Activated CD8-positive, alpha-beta memory T cell treated with anti-CD3 and anti-CD28 coated beads for 36 hours (primary cell): ENCODE data around the gene SRCIN1. TPM values are rescaled to one million over a fixed set of nuclear protein-coding genes. Genes with fewer than 3 reads are reported as not detected.
"Not testable (repeated sequence)": the region's sequence is repeated elsewhere in the genome, so short reads cannot be mapped to it uniquely, and the experiment has no call there.

Source experiments
- CTCF ChIA-PET: fragments of 350-600 bp; sonication (Branson Sonifier 250); formaldehyde crosslinking; loops from one replicate; lab custom pipeline; 2021; ENCODE audit warnings: antibody characterized with exemption; lab: Charles Lee
- POLR2A ChIA-PET: fragments of 350-600 bp; sonication (Branson Sonifier 250); formaldehyde crosslinking; loops from one replicate; lab custom pipeline; 2021; ENCODE audit warnings: antibody characterized with exemption; lab: Charles Lee
- total RNA-seq, 2 experiments: library from RNA; stranded (reverse); gene quantifications; one replicate each; pipeline ENCODE4 v1.2.3, GENCODE V29; 2021

Gene SRCIN1
- total RNA-seq, 2 experiments from 2014 or later: 0.06 to 0.15 TPM

DNA sequence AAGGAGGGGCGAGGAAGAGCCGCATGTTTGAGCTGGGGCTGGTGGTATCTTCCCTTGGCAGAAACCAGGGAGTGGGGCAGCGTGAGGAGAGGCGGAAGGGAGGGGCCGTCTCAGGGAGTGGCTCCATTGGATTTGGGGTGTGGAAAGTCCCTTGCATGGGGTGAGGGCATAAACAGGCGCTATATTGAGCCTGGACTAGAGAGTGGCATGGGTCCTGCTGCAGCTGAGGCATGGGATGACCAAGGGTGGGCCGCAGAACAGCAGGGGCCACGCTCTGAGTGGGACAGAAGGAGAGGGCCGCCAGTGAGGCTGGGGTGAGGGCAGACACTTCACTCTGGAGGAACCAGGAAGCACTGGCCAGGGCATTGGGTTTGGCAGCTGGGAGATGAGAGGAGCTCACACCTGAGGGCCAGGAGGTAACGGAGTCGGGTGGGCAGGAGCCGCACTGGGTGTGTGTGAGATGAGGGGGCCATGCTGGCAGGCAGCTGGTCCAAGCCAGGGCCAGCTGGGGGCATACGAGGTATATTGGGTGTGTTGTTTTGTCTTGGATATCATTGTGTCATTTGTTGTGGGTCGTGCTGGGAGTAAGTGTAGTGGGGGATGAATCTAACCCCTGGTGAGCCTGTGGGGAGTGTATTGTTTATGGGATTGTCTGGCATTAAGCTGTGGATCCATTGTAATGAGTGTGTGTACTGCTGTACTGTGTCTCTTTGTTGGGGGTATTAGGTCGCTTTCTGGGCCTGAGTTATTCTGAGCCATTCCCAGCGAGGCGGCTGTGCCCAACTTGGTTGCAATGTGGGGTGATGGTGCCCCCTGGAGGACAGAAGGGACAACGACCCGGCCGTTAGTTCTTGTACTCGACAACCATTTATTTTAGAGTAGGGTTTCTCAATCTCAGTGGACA is 121.3 kb downstream of the SRCIN1 start:
- CTCF ChIA-PET: interaction anchor here (1.0 to 1.2 kb wide), 2 partner anchors 36 to 70 kb away, joined by 3 read pairs; no protein-coding TSS in a partner anchor
- POLR2A ChIA-PET: not testable (repeated sequence)

DNA sequence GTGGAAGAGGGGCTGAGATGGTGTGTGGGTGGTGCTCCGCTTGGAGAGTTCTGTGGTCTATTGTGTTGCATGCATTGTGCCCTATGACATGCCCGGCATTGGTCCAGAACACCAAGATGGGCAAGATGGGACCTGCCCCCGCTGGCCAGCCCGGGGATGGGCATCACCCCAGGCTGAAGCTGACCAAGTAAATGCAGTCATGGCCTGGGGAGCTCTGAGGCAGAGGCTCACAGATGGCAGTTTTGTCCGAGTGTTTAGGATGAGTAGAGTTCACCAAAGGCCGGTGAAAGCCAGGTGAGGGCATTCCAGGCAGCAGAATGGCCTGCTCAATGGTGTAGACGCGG is 123.1 kb downstream of the SRCIN1 start:
- CTCF ChIA-PET: interaction anchor here (1.2 to 1.6 kb wide), 2 partner anchors 21 to 58 kb away, joined by 3 read pairs; no protein-coding TSS in a partner anchor
- POLR2A ChIA-PET: not testable (repeated sequence)

DNA sequence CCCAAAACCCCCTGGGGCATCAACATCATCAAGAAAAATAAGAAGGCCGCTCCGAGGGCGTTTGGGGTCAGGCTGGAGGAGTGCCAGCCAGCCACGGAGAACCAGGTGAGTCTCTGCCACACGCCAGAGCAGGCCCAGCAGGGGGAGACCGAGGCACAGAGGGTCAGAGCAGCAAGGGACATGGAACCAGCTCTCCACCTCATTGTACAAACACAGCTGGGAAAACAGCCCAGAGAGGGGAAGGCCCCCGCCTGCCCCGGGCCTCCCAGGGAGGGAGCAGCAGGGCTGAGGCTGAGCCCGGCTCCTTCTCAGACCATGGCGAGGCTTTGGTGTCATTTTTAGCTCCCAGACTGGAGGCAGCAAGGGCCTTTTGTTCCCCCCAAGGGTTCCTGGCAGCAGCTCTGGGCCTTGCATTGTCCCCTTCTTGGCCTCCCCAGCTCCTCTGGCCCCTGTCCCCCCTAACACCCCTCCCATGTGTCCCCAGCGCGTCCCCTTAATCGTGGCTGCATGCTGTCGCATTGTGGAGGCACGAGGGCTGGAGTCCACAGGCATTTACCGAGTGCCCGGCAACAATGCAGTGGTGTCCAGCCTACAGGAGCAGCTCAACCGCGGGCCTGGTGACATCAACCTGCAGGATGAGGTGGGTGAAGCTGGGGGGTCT is 123.6 kb downstream of the SRCIN1 start:
- CTCF ChIA-PET: interaction anchor here (1.2 to 1.6 kb wide), 2 partner anchors 20 to 58 kb away, joined by 3 read pairs; no protein-coding TSS in a partner anchor
- POLR2A ChIA-PET: not testable (repeated sequence)

Other genes with a start within 250 kb of the SRCIN1 start
- gene ARHGAP23, start 177.5 kb downstream of the SRCIN1 start, total RNA-seq: under 1 TPM; 0.13 to 0.27 TPM
- 10 to 100 TPM; 56.1 to 56.7 TPM for gene EPOP, start 69.0 kb upstream of the SRCIN1 start, total RNA-seq
- 100 to 1,000 TPM; 182 to 185 TPM for gene MLLT6, start 99.3 kb upstream of the SRCIN1 start, total RNA-seq
- 10 to 100 TPM; 67.4 to 69.0 TPM for gene CISD3, start 124.4 kb upstream of the SRCIN1 start, total RNA-seq
- gene PCGF2, start 142.4 kb upstream of the SRCIN1 start, total RNA-seq: 1 to 10 TPM; 1.2 to 1.4 TPM
- gene PSMB3, start 146.8 kb upstream of the SRCIN1 start, total RNA-seq: 100 to 1,000 TPM; 299 to 330 TPM
- gene PIP4K2B, start 193.6 kb upstream of the SRCIN1 start, total RNA-seq: 10 to 100 TPM; 37.3 to 47.1 TPM
- 10 to 100 TPM; 22.8 to 24.5 TPM for gene CWC25, start 219.4 kb upstream of the SRCIN1 start, total RNA-seq
- gene RPL23, start 247.8 kb upstream of the SRCIN1 start, total RNA-seq: 1,000 to 10,000 TPM; 1,971 to 2,017 TPM